ENCODE results near the gene OTOF. TPM values are rescaled to one million over a fixed set of nuclear protein-coding genes. Genes with fewer than 3 reads are reported as not detected.

Gene OTOF
- total and polyA plus RNA-seq, 9 of the 15 experiments (the other 6 are each of a cell fraction or from before 2014, with no cell fraction given), result 0.03 to 0.11 (median 0.06) TPM; not detected in 5

DNA sequence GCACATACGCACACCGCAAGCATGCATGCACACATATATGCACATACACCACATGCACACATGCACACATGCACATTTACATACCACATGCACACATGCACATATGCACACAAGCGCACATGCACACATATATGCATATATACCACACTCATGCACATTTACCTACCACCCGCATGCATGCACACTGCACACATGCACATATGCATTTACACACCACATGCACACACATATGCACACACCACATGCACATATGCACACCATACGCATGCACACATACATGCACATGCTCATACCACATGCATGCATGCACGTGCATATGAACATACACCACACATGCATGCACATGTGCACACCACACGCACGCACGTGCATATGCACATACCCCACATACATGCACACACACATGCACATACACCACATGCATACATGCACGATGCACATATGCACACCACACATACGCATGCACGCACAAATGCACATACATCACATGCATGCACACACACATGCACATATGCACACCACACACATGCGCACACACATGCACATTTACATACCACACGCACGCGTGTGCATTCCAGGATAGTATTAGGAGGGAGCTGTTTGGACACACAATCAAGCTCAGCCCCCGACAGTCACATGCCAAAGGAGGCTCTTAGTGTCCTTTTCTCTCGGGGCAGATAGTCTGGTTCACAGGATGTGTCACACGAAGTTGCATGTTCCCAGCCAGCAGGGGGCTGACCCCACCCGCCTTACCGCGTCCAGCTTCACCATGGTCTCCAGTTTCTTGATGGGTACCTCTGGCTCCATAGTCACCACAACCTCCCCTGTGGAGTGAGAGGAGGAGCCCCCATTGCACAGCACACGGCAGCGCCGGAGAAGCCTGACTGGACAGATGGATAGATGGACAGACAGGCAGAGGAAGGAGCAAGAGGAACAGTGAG lies 5.9 kb downstream of the OTOF start:
- 39% methylated on average over 25 of the region's 25 CpGs for WGBS (ENCODE audit: insufficient coverage, low coverage, missing lambda C conversion rate)
- Histone ChIP-seq H3K4me2 (ENCODE audit: insufficient read depth, low read length) (no peak overlapping the region; the same call in 1 of the 2 replicates), H2AFZ (ENCODE audit: low read depth, low read length) (peak overlapping the region; percentile 45; the same call in 1 of the 2 replicates), H3K27me3 (ENCODE audit: control insufficient read depth in 2 of 2, insufficient read depth in 2 of 2, low read length in 2 of 2) (peaks cover 0 to 5% of the 10 kb centered on the region in 2 experiments; a peak in 1 of 5 replicates), H3K27ac (ENCODE audit: extremely low read depth, low read depth, low read length) (no peak overlapping the region), H3K36me3 (ENCODE audit: control insufficient read depth, insufficient read depth, low read length) (no peaks in the 10 kb centered on the region), H3K79me2 (ENCODE audit: control insufficient read depth, insufficient read depth, low read length) (no peaks in the 10 kb centered on the region), H3K4me1 (replicated peaks in 1 of 2; ENCODE audit: control insufficient read depth in 2 of 2, insufficient read depth in 2 of 2, low read length in 2 of 2) (peaks cover 0 to 26% of the 10 kb centered on the region in 2 experiments; a peak in 3 of 5 replicates), H3K9me3 (replicated peaks; ENCODE audit: control insufficient read depth, insufficient read depth, low read depth, low read length) (peaks cover 5% of the 10 kb centered on the region; the same call in 1 of the 2 replicates), H4K20me1 (replicated peaks; ENCODE audit: control insufficient read depth, insufficient read depth, low read length) (no peaks in the 10 kb centered on the region), H3K4me3 (no peak overlapping the region), H3K9ac (ENCODE audit: insufficient read depth in 1 of 2, low read depth in 2 of 2, low read length in 2 of 2) (no peak overlapping the region), H3K9me1 (ENCODE audit: control insufficient read depth, insufficient read depth, low read length) (no peaks in the 10 kb centered on the region)
- ChIA-PET CTCF (ENCODE audit: low intra/inter-chr PET ratio) (interaction anchor here (0.6 to 1.8 kb wide), 4 partner anchors 106 to 446 kb away, joined by 3 to 16 read pairs (median 6); no protein-coding TSS in a partner anchor), POLR2A (interaction anchor here (1.4 kb wide), 1 partner anchor 40 kb away, joined by 4 read pairs; no protein-coding TSS in a partner anchor)
- intact Hi-C loops (cut with micrococcal nuclease) (loop anchor here (1.0 kb wide), 1 partner anchor 105 kb away; no protein-coding TSS in a partner anchor), in situ Hi-C loops (cut with MboI) (no loop called here)
- no TSS peak for BruUV-seq (replicated peaks)
- ATAC-seq (peak; percentile 65), DNase-seq (ENCODE audit: extremely low read depth in 1 of 4, low spot score in 3 of 4) (peak; percentile 46 to 59 (median 52)), FAIRE-seq (peak; percentile 58)
- TF ChIP-seq ZNF444 (CRISPR knock-in tag; IDR thresholded peaks at IDR 0.05) (no peak), RFX5 (IDR thresholded peaks at IDR 0.05; ENCODE audit: low read depth, low read length) (no peak), ESRRA (IDR thresholded peaks at IDR 0.05; ENCODE audit: borderline replicate concordance, low read depth) (no peak), CCNT2 (IDR thresholded peaks at IDR 0.05; ENCODE audit: borderline replicate concordance, extremely low read depth, insufficient read length, low read depth, low read length) (no peak), MAX (CRISPR knock-in tag; IDR thresholded peaks at IDR 0.05) (peak; percentile 80), ZNF143 (CRISPR knock-in tag; IDR thresholded peaks at IDR 0.05) (peak; percentile 27; the same call in 1 of the 2 replicates), ZNF146 (CRISPR knock-in tag; IDR thresholded peaks at IDR 0.05; ENCODE audit: unreplicated experiment) (no peak), RAD21 (CRISPR knock-in tag; conservative IDR thresholded peaks at IDR 0.05 in 1 of 2, IDR thresholded peaks at IDR 0.05 in 1 of 2) (peak; percentile 63 to 70), FOXP1 (CRISPR knock-in tag; IDR thresholded peaks at IDR 0.05) (0 out of 2 replicates have a peak, but pooled peaks have one; percentile 43)
- TF ChIP-seq, protein P1, sequence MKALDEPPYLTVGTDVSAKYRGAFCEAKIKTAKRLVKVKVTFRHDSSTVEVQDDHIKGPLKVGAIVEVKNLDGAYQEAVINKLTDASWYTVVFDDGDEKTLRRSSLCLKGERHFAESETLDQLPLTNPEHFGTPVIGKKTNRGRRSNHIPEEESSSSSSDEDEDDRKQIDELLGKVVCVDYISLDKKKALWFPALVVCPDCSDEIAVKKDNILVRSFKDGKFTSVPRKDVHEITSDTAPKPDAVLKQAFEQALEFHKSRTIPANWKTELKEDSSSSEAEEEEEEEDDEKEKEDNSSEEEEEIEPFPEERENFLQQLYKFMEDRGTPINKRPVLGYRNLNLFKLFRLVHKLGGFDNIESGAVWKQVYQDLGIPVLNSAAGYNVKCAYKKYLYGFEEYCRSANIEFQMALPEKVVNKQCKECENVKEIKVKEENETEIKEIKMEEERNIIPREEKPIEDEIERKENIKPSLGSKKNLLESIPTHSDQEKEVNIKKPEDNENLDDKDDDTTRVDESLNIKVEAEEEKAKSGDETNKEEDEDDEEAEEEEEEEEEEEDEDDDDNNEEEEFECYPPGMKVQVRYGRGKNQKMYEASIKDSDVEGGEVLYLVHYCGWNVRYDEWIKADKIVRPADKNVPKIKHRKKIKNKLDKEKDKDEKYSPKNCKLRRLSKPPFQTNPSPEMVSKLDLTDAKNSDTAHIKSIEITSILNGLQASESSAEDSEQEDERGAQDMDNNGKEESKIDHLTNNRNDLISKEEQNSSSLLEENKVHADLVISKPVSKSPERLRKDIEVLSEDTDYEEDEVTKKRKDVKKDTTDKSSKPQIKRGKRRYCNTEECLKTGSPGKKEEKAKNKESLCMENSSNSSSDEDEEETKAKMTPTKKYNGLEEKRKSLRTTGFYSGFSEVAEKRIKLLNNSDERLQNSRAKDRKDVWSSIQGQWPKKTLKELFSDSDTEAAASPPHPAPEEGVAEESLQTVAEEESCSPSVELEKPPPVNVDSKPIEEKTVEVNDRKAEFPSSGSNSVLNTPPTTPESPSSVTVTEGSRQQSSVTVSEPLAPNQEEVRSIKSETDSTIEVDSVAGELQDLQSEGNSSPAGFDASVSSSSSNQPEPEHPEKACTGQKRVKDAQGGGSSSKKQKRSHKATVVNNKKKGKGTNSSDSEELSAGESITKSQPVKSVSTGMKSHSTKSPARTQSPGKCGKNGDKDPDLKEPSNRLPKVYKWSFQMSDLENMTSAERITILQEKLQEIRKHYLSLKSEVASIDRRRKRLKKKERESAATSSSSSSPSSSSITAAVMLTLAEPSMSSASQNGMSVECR (CRISPR knock-in tag; IDR thresholded peaks at IDR 0.05), result 0 out of 2 replicates have a peak, but pooled peaks have one; percentile 29
- TF ChIP-seq, protein P2, sequence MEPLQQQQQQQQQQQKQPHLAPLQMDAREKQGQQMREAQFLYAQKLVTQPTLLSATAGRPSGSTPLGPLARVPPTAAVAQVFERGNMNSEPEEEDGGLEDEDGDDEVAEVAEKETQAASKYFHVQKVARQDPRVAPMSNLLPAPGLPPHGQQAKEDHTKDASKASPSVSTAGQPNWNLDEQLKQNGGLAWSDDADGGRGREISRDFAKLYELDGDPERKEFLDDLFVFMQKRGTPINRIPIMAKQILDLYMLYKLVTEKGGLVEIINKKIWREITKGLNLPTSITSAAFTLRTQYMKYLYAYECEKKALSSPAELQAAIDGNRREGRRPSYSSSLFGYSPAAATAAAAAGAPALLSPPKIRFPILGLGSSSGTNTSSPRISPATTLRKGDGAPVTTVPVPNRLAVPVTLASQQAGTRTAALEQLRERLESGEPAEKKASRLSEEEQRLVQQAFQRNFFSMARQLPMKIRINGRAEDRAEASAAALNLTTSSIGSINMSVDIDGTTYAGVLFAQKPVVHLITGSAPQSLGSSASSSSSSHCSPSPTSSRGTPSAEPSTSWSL (CRISPR knock-in tag; IDR thresholded peaks at IDR 0.05; ENCODE audit: borderline replicate concordance), result no peak
